ENCODE data around the gene FHAD1.

Gene FHAD1

DNA sequence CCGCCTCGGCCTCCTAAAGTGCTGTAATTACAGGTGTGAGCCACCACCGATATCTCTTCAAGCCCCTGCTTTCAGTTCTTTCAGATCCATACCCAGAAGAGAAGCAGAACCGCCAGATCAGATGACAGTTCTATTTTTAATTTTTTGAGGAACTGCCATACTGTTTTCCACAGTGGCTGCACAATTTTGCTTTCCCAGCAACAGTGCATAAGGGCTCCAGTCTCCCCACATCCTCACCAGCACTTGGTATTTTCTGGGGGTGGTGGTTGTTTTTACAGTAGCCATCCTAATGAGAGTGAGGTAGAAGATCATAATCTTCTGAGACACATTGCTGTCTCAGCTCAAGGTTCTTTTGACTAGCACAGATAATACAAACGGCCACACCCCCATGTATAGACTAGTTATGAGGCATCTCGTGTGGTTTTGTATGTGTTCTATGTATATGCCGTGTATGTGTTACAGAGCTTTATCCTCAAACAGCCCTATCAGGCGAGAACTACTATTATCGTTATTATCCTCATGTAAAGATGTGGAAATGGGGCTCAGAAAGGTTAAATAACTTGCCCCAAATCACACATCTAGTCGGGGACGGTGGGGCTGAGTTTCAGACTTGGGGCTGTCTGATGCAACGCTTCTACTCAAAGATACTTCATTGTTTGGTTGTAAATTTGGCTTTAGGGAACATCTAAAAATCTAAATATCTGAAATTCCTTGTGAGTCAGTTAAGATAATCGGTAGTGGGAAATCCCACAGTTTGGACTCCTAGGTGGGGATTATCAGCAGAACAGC is 12.0 kb downstream of the FHAD1 start:
- TF ChIP-seq EZH2phosphoT487 (IDR thresholded peaks at IDR 0.05; ENCODE audit: borderline replicate concordance, low read length), result no peak
- TF ChIP-seq, protein P1, sequence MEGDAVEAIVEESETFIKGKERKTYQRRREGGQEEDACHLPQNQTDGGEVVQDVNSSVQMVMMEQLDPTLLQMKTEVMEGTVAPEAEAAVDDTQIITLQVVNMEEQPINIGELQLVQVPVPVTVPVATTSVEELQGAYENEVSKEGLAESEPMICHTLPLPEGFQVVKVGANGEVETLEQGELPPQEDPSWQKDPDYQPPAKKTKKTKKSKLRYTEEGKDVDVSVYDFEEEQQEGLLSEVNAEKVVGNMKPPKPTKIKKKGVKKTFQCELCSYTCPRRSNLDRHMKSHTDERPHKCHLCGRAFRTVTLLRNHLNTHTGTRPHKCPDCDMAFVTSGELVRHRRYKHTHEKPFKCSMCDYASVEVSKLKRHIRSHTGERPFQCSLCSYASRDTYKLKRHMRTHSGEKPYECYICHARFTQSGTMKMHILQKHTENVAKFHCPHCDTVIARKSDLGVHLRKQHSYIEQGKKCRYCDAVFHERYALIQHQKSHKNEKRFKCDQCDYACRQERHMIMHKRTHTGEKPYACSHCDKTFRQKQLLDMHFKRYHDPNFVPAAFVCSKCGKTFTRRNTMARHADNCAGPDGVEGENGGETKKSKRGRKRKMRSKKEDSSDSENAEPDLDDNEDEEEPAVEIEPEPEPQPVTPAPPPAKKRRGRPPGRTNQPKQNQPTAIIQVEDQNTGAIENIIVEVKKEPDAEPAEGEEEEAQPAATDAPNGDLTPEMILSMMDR (IDR thresholded peaks at IDR 0.05; ENCODE audit: low read depth, low read length, poor library complexity, severe bottlenecking), result no peak
- Histone ChIP-seq H3K27me3 (ENCODE audit: control insufficient read depth, low read length) (peaks cover 16% of the 10 kb centered on the region; the same call in 1 of the 2 replicates), H3K36me3 (ENCODE audit: control insufficient read depth, low read length) (no peaks in the 10 kb centered on the region), H3F3A (ENCODE audit: control insufficient read depth, insufficient read depth) (no peaks in the 10 kb centered on the region), H4K20me1 (ENCODE audit: control insufficient read depth, insufficient read depth, low read depth, low read length) (no peaks in the 10 kb centered on the region), H3K9me3 (ENCODE audit: control insufficient read depth, insufficient read depth, low read length) (no peaks in the 10 kb centered on the region), H3K4me1 (ENCODE audit: control insufficient read depth, low read length) (no peaks in the 10 kb centered on the region), H3K79me2 (ENCODE audit: control insufficient read depth, low read length) (no peaks in the 10 kb centered on the region), H3K9me2 (replicated peaks; ENCODE audit: control insufficient read depth, low read length) (no peaks in the 10 kb centered on the region), H3K4me3 (ENCODE audit: low read length) (no peak overlapping the region), H3K27ac (ENCODE audit: low read depth, low read length) (no peak overlapping the region), H3K4me2 (ENCODE audit: low read length) (no peak overlapping the region)

DNA sequence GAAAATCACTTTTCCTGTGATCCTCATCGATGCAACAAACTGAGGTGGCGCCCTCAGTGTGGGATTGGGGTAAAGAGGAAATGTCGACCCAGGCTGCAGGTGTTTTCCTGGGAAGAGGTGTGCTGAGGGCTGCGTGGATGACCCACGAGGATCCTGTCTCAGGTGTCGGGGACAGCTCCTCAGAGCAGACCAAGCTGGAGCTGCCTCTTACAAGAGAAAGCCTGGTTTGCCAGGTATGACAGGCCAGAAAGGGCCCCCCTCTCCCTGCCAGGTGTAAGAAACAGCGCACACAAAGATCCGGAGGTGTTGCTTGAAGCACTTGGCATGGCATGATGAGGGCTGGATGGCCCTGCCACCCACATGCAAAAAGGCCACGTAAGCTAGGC is 12.6 kb downstream of the FHAD1 start:
- no peak overlapping the region for H3K4me2 ChIP-seq (ENCODE audit: low read length)
- no peaks in the 10 kb centered on the region for H3K79me2 ChIP-seq (ENCODE audit: control insufficient read depth, low read length)
- peaks cover 10% of the 10 kb centered on the region; the same call in 1 of the 2 replicates for H3K27me3 ChIP-seq (ENCODE audit: control insufficient read depth, low read length)
- H3K36me3 ChIP-seq (ENCODE audit: control insufficient read depth, low read length), result no peaks in the 10 kb centered on the region
- no peaks in the 10 kb centered on the region for H3F3A ChIP-seq (ENCODE audit: control insufficient read depth, insufficient read depth)
- H3K4me3 ChIP-seq (ENCODE audit: low read length), result no peak overlapping the region
- TF ChIP-seq, protein P1 (IDR thresholded peaks at IDR 0.05; ENCODE audit: low read depth, low read length, poor library complexity, severe bottlenecking), result no peak
- TF ChIP-seq EZH2phosphoT487 (IDR thresholded peaks at IDR 0.05; ENCODE audit: borderline replicate concordance, low read length), result no peak
- no peaks in the 10 kb centered on the region for H3K4me1 ChIP-seq (ENCODE audit: control insufficient read depth, low read length)
- no peak overlapping the region for H3K27ac ChIP-seq (ENCODE audit: low read depth, low read length)
- H3K9me3 ChIP-seq (ENCODE audit: control insufficient read depth, insufficient read depth, low read length), result no peaks in the 10 kb centered on the region
- H4K20me1 ChIP-seq (ENCODE audit: control insufficient read depth, insufficient read depth, low read depth, low read length), result no peaks in the 10 kb centered on the region
- H3K9me2 ChIP-seq (replicated peaks; ENCODE audit: control insufficient read depth, low read length), result no peaks in the 10 kb centered on the region

DNA sequence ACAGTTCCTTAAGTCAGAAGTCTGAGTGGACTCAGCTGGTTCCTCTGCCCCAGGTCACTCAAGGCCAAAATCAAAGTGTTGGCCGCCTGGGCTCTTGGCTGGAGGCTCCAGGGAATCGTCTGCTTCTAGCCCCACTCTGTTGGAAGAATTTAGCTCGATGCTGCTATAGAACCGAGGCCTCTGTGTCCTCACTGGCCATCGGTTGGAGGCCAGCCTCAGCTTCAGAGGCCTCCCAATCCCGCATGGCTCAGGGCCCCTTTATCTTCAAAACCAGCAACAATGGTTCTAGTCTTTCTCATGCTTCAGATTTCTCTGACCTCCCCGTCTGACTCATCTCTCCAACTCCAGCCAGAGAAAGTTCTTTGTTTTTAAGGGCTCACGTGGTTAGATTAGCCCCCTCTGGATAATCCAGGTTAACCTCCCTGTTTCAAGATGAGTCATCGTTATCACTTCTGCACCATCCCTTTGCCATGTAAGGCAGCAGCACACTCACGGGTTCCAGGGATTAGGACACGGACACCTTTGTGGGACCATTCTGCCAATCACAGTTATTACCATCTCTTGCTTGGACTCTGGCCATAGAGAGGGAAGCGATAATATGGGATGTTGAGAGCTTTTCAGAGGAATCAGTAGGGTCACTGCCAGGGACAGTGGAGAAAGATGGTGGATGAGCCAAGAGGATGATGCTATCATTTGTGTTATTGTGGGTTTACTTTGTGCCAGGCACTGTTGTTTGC is 13.6 kb downstream of the FHAD1 start:
- Histone ChIP-seq H3K36me3 (ENCODE audit: control insufficient read depth, low read length) (no peaks in the 10 kb centered on the region), H3K4me3 (ENCODE audit: low read length) (no peak overlapping the region), H4K20me1 (ENCODE audit: control insufficient read depth, insufficient read depth, low read depth, low read length) (no peaks in the 10 kb centered on the region), H3K4me1 (ENCODE audit: control insufficient read depth, low read length) (no peaks in the 10 kb centered on the region), H3K9me2 (replicated peaks; ENCODE audit: control insufficient read depth, low read length) (no peaks in the 10 kb centered on the region), H3F3A (ENCODE audit: control insufficient read depth, insufficient read depth) (no peaks in the 10 kb centered on the region), H3K27me3 (ENCODE audit: control insufficient read depth, low read length) (peaks cover 9% of the 10 kb centered on the region; the same call in 1 of the 2 replicates), H3K9me3 (ENCODE audit: control insufficient read depth, insufficient read depth, low read length) (no peaks in the 10 kb centered on the region), H3K79me2 (ENCODE audit: control insufficient read depth, low read length) (no peaks in the 10 kb centered on the region), H3K27ac (ENCODE audit: low read depth, low read length) (no peak overlapping the region), H3K4me2 (ENCODE audit: low read length) (no peak overlapping the region)
- TF ChIP-seq, protein P1 (IDR thresholded peaks at IDR 0.05; ENCODE audit: low read depth, low read length, poor library complexity, severe bottlenecking), result no peak
- no peak for TF ChIP-seq EZH2phosphoT487 (IDR thresholded peaks at IDR 0.05; ENCODE audit: borderline replicate concordance, low read length)
